ES-I3 (cell line): ENCODE results near the gene CEL.
"Not testable (repeated sequence)": the region's sequence is repeated elsewhere in the genome, so short reads cannot be mapped to it uniquely, and the experiment has no call there.

ENCODE experiments used
- H3K36me3 ChIP-seq: 2 replicates; pipeline ENCODE4 v1.6.1; 2013; ENCODE audit warnings: mild to moderate bottlenecking, low read length, control low read depth, moderate library complexity; ENCODE audit not compliant: insufficient read depth
- H3K4me1 ChIP-seq: 2 replicates; pipeline ENCODE4 v1.6.1; 2013; ENCODE audit warnings: mild to moderate bottlenecking, control low read depth, low read length; ENCODE audit not compliant: insufficient read depth
- H3K9ac ChIP-seq: 2 replicates; pipeline ENCODE4 v1.6.1; 2013; ENCODE audit warnings: low read depth, mild to moderate bottlenecking, low read length, moderate library complexity
- H3K9me3 ChIP-seq: 2 replicates; pipeline ENCODE4 v1.6.1; 2013; ENCODE audit warnings: mild to moderate bottlenecking, low read length, moderate library complexity; ENCODE audit not compliant: control insufficient read depth, insufficient read depth

CEL gene

GRCh38 chr9:133090752-133091385, 29.1 kb downstream of the CEL start:
- Histone ChIP-seq H3K36me3 (no peaks in the 10 kb centered on the region), H3K9me3 (peaks cover 1% of the 10 kb centered on the region; the same call in 1 of the 2 replicates), H3K9ac (no peak overlapping the region), H3K4me1 (no peaks in the 10 kb centered on the region)

GRCh38 chr9:133094351-133094750, 32.6 kb downstream of the CEL start:
- not testable (repeated sequence) for H3K9me3 ChIP-seq

DNA sequence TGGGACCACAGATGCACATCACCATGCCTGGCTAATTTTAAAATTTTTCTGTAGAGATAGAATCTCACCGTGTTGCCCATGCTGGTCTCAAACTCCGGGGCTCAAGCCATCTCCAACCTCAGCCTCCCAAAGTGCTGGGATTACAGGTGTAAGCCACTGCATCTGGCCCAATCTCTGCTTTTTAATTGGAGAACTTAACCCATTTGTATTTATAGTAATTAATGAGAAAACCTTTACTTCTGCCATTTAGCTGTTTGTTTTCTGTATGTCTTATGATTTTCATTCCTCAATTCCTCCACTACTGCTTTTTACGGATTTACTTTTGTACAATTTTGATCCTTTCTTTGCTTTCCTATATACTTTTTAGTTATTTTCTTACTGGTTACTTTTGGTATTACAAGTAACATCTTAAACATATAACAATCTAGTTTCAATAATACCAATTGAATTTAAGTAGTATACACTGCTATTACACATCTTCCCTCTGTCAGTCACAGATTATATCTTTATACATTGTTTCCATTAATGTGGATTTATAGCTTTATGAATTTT, 33.1 kb downstream of the CEL start:
- H3K9ac ChIP-seq, result no peak overlapping the region

More at GRCh38 chr9:133094351-133094750, 32.6 kb downstream of the CEL start:
- H3K4me1 ChIP-seq, H3K36me3 ChIP-seq, H3K9ac ChIP-seq: not testable (repeated sequence)

DNA sequence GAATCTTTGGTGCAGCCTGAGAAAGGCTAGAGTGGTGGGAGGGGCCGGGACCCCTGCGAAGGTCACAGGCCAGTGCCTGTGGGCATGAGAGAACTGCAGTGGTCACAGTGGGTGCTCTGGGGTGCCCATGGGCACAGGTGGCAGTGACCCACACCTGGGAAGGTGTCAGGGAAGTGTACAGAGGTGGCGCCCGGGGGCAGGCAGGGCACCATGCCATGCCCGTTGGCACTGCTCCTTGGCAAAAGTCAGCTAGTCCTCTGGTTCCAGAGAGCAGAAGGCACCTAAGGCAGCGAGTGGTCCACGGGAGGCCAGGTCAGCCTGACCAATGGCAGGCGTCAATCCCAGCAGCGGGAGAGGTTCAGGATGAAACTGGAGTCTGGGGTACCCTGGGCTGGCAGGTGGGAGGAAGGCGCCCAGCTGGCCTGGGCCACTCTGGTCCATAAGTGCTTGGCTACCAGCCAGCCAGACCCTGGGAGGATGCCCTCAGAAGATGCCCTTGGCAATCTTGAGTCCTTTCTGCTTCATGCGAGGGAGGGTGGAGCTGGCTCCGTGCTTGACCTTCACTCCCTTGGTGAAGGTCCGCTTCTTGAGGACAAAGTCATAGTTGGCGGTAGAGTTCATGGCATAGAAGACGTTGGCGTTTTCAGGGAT, 36.4 kb downstream of the CEL start:
- peaks cover 13% of the 10 kb centered on the region for H3K36me3 ChIP-seq
- H3K4me1 ChIP-seq, result no peaks in the 10 kb centered on the region
- H3K9ac ChIP-seq, result no peak overlapping the region
- peaks cover 7% of the 10 kb centered on the region; the same call in 1 of the 2 replicates for H3K9me3 ChIP-seq

More for the DNA sequence above, 33.1 kb downstream of the CEL start:
- H3K36me3 ChIP-seq, result peaks cover 5% of the 10 kb centered on the region; the same call in 1 of the 2 replicates
- H3K4me1 ChIP-seq, result no peaks in the 10 kb centered on the region
- H3K9me3 ChIP-seq, result peaks cover 7% of the 10 kb centered on the region; the same call in 1 of the 2 replicates

DNA sequence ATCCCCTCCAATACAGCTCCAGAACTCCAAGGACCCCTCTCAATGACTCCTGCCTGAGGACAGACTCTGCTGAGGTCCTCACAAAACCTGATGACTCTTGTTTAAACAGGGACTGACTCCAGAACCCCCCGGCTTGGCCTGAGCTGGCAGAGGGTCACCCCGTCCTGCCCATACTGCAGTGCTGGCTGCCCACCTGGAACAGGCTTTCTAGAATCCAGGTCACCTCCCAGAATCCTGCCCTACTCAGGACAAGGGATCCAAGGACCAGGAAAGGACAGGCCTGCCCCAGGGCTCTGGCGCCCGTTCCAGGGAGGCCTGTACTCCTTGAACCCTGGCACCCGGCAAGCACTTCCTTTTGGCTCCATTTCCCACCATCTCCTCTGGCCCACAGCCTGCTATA, 37.1 kb downstream of the CEL start:
- H3K4me1 ChIP-seq, result no peaks in the 10 kb centered on the region
- H3K36me3 ChIP-seq, result peaks cover 13% of the 10 kb centered on the region
- no peak overlapping the region for H3K9ac ChIP-seq
- H3K9me3 ChIP-seq, result peaks cover 7% of the 10 kb centered on the region; the same call in 1 of the 2 replicates

- H3K36me3 ChIP-seq, result peaks cover 13% of the 10 kb centered on the region
- H3K9me3 ChIP-seq, result peaks cover 7% of the 10 kb centered on the region; the same call in 1 of the 2 replicates
- no peaks in the 10 kb centered on the region for H3K4me1 ChIP-seq
- H3K9ac ChIP-seq, result no peak overlapping the region
These were observed 38.1 kb downstream of the CEL start for GRCh38 chr9:133099726-133100505.

GRCh38 chr9:133100506-133101355, 39.0 kb downstream of the CEL start:
- Histone ChIP-seq H3K36me3 (peaks cover 13% of the 10 kb centered on the region), H3K4me1 (no peaks in the 10 kb centered on the region), H3K9ac (no peak overlapping the region), H3K9me3 (peaks cover 7% of the 10 kb centered on the region; the same call in 1 of the 2 replicates)

GRCh38 chr9:133101356-133102189, 39.8 kb downstream of the CEL start:
- Histone ChIP-seq H3K9me3 (no peaks in the 10 kb centered on the region), H3K4me1 (no peaks in the 10 kb centered on the region), H3K9ac (no peak overlapping the region), H3K36me3 (peaks cover 16% of the 10 kb centered on the region)

- no peak overlapping the region for H3K9ac ChIP-seq
- peaks cover 16% of the 10 kb centered on the region for H3K36me3 ChIP-seq
- H3K9me3 ChIP-seq, result no peaks in the 10 kb centered on the region
- H3K4me1 ChIP-seq, result no peaks in the 10 kb centered on the region
These were observed 40.6 kb downstream of the CEL start for GRCh38 chr9:133102190-133103021.

- Histone ChIP-seq H3K9ac (no peak overlapping the region), H3K9me3 (no peaks in the 10 kb centered on the region), H3K36me3 (peaks cover 14% of the 10 kb centered on the region), H3K4me1 (no peaks in the 10 kb centered on the region)
These were observed 41.6 kb downstream of the CEL start for GRCh38 chr9:133103183-133103986.

DNA sequence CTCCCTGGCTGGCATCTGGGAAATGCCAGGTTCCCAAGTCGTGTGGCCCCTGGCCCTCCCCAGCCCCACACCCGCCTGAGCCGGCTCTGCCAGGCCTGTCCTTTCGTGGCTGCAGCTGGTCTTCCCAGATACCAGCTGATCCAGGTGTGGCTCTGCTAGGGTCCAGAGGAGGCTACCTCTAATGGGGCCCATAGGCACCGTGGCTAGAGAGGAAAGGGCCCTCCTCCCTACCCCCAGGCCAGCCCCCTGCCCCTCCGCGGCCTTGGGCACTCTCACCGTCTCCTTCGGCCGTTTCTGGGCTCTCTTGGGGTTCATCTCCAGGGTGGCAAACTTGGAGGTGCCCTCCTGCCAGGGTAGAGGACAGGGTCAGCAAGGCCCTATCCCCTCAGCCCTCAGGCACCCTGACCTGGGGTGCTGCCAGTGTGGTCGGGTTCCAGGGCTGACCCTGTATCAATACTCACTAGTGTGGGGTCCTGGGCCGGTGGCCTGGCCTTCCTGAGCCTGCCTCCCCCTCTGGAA, 42.3 kb downstream of the CEL start:
- Histone ChIP-seq H3K9ac (no peak overlapping the region), H3K9me3 (no peaks in the 10 kb centered on the region), H3K4me1 (no peaks in the 10 kb centered on the region), H3K36me3 (peaks cover 14% of the 10 kb centered on the region)
